ENCODE results near the gene CDC20. TPM values are rescaled to one million over a fixed set of nuclear protein-coding genes. Genes with fewer than 3 reads are reported as not detected.

CDC20 gene
- total and polyA plus RNA-seq, 2 experiments from 2014 or later, result 207 to 252 TPM

- no peaks in the 10 kb centered on the region for H4K20me1 ChIP-seq (replicated peaks; ENCODE audit: insufficient read depth)
- no peak for TF ChIP-seq JUNB (IDR thresholded peaks at IDR 0.05; ENCODE audit: unreplicated experiment)
- TF ChIP-seq ZNF114 (CRISPR knock-in tag; IDR thresholded peaks at IDR 0.05), result no peak
- no peak for TF ChIP-seq ZNF462 (CRISPR knock-in tag; IDR thresholded peaks at IDR 0.05)
- no peak for TF ChIP-seq ETS1 (IDR thresholded peaks at IDR 0.05)
- no peak for TF ChIP-seq STAT1 (IDR thresholded peaks at IDR 0.05; ENCODE audit: unreplicated experiment)
- TF ChIP-seq REST (IDR thresholded peaks at IDR 0.05; ENCODE audit: unreplicated experiment), result no peak
- no peak for TF ChIP-seq NANOG (IDR thresholded peaks at IDR 0.05; ENCODE audit: borderline replicate concordance)
- no peak for TF ChIP-seq CREB1 (CRISPR knock-in tag; IDR thresholded peaks at IDR 0.05; ENCODE audit: low read depth)
- TF ChIP-seq CTCF (conservative IDR thresholded peaks at IDR 0.05; ENCODE audit: low read depth in 2 of 2), result no peak
- H3K36me3 ChIP-seq (ENCODE audit: insufficient read depth), result no peaks in the 10 kb centered on the region
- DNase-seq (ENCODE audit: low spot score) (no peak), ATAC-seq (no peak)
- no peak overlapping the region for H3K4me2 ChIP-seq
- no peaks in the 10 kb centered on the region for H3K9me2 ChIP-seq (ENCODE audit: insufficient read depth)
- no peak overlapping the region for H2AFZ ChIP-seq
- Mint-ChIP-seq H3K27ac (no peak overlapping the region; the same call in 1 of the 2 replicates), H3K4me3 (no peak overlapping the region), H3K27me3 (ENCODE audit: insufficient read depth, low read depth, poor library complexity) (peaks cover 5% of the 10 kb centered on the region), H3K36me3 (ENCODE audit: low read depth) (no peaks in the 10 kb centered on the region), H3K9me3 (no peaks in the 10 kb centered on the region), H3K4me1 (peaks cover 25% of the 10 kb centered on the region)
- H3K4me1 ChIP-seq (ENCODE audit: insufficient read depth), result peaks cover 20% of the 10 kb centered on the region
- no peaks in the 10 kb centered on the region for H3K79me2 ChIP-seq (replicated peaks; ENCODE audit: insufficient read depth)
- no peak overlapping the region for H3K27ac ChIP-seq (ENCODE audit: low read depth)
- H3K4me3 ChIP-seq, result no peak overlapping the region
- peaks cover 16% of the 10 kb centered on the region for H3K27me3 ChIP-seq (ENCODE audit: insufficient read depth)
- peaks cover 13% of the 10 kb centered on the region; the same call in 1 of the 2 replicates for H3F3A ChIP-seq (replicated peaks; ENCODE audit: low read depth)
Observed at GRCh38 chr1:43351421-43352350, 7.1 kb upstream of the CDC20 start.

All from GM23338 (cell line).